WI38 (cell line): Measurements from ENCODE around the gene SPNS3.

Source experiments
- H3K4me3 ChIP-seq: 2 replicates; pipeline ENCODE4 v1.5.1; 2011; ENCODE audit warnings: low read depth, mild to moderate bottlenecking, control low read depth, low read length
- TF ChIP-seq, protein P1 (sequence below): IDR thresholded peaks from 2 replicates; pipeline ENCODE4 v1.5.1; 2012; ENCODE audit warnings: low read depth, mild to moderate bottlenecking, control low read depth, low read length

The SPNS3 gene

DNA sequence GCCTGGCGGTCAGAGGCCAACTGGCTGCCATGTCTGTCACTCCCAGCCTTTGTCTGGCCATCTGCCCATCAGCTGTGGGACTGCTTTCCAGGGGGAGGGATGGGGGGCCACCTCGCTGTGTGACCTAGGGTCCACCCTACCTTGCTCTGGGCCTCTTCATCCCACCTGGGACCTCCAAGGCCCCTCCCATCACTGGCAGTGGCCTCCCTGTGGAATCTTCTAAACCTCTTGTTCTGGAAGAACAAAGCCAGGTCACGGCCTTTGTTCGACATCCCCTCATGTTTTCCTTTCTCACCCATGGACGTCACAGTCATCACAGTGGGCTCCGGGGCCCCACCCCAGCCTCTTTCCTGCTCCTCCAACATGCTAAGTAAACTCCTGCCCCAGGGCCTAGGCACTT is 88.9 kb downstream of the SPNS3 start:
- TF ChIP-seq, protein P1, sequence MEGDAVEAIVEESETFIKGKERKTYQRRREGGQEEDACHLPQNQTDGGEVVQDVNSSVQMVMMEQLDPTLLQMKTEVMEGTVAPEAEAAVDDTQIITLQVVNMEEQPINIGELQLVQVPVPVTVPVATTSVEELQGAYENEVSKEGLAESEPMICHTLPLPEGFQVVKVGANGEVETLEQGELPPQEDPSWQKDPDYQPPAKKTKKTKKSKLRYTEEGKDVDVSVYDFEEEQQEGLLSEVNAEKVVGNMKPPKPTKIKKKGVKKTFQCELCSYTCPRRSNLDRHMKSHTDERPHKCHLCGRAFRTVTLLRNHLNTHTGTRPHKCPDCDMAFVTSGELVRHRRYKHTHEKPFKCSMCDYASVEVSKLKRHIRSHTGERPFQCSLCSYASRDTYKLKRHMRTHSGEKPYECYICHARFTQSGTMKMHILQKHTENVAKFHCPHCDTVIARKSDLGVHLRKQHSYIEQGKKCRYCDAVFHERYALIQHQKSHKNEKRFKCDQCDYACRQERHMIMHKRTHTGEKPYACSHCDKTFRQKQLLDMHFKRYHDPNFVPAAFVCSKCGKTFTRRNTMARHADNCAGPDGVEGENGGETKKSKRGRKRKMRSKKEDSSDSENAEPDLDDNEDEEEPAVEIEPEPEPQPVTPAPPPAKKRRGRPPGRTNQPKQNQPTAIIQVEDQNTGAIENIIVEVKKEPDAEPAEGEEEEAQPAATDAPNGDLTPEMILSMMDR: no peak
- H3K4me3 ChIP-seq: no peak overlapping the region

- TF ChIP-seq, protein P1: no peak
- H3K4me3 ChIP-seq: no peak overlapping the region
These were observed 90.2 kb downstream of the SPNS3 start for GRCh38 chr17:4523946-4524345.

GRCh38 chr17:4525691-4526397 is 92.1 kb downstream of the SPNS3 start:
- H3K4me3 ChIP-seq: no peak overlapping the region
- TF ChIP-seq, protein P1: no peak

DNA sequence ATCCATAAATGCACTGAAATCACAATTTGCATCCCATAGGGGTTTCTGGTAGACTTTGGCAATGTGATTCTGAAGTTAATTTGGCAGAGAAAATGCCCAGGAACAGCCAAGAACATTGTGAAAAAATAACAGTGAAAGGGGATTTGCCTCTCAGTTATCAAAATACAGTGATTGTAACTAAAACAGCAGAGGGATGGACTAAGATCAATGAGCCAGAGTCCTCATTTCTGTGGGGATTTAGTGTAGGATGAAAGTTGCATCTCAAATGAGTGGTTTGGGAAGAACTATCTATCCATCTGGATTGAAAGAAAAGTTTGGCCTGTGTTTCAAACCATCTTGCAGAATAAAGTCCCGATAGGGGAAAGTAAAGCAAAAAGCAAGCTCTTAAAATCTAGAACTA is 93.4 kb downstream of the SPNS3 start:
- TF ChIP-seq, protein P1: no peak
- H3K4me3 ChIP-seq: no peak overlapping the region

- no peak overlapping the region for H3K4me3 ChIP-seq
- TF ChIP-seq, protein P1: no peak
These were observed 93.9 kb downstream of the SPNS3 start for GRCh38 chr17:4527566-4528125.

DNA sequence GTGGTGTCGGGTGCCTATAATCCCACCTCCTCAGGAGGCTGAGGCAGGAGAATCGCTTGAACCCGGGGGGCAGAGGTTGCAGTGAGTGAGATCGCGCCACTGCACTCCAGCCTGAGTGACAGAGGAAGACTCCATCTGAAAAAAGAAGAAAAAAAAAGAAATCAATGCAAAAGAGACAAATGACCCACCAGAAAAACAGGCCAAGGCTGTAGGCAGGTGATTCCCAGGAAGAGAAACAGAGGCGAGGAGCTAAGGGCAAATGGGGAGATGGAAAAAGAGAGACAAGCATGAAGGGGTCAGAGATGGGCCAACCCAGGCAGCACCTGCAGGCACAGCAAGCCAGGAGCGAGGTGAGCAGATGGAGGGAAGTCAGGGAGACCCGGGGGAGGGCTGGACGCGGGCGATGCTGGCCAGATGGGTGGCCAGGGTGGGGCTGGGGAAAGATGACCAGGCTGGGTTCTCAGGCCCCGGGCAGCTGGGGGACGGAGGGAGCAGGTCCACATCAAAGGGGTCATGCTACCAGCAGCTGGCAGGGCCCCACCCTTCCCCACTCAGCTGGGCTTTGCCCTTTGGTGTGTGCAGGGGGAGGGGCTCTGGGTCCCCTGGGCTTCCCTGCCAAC is 95.9 kb downstream of the SPNS3 start:
- TF ChIP-seq, protein P1: no peak
- H3K4me3 ChIP-seq: no peak overlapping the region
